ENCODE measurements around the gene HEXB. TPM values are rescaled to one million over a fixed set of nuclear protein-coding genes. Genes with fewer than 3 reads are reported as not detected.

The HEXB gene
- total and polyA plus RNA-seq, 2 of the 13 experiments (the other 11 are each of a cell fraction or from before 2014, with no cell fraction given), result 100 to 104 TPM

GRCh38 chr5:74642543-74642863 lies 42.5 kb upstream of the HEXB start (continued):
- no peak for TF ChIP-seq HMGXB3 (CRISPR knock-in tag; IDR thresholded peaks at IDR 0.05; ENCODE audit: borderline replicate concordance)
- TF ChIP-seq, protein P1, sequence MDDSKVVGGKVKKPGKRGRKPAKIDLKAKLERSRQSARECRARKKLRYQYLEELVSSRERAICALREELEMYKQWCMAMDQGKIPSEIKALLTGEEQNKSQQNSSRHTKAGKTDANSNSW (CRISPR knock-in tag; IDR thresholded peaks at IDR 0.05; ENCODE audit: borderline replicate concordance), result no peak
- no peak for TF ChIP-seq ZKSCAN8 (CRISPR knock-in tag; IDR thresholded peaks at IDR 0.05; ENCODE audit: borderline replicate concordance)
- no peak for TF ChIP-seq PTBP1 (IDR thresholded peaks at IDR 0.05; ENCODE audit: low read depth, low read length, poor library complexity, severe bottlenecking)
- TF ChIP-seq SOX13 (IDR thresholded peaks at IDR 0.05), result no peak
- peak in 1 of 2 experiments; percentile 5; a peak in 1 of 4 replicates for TF ChIP-seq SOX13 (CRISPR knock-in tag; conservative IDR thresholded peaks at IDR 0.05 in 1 of 2, IDR thresholded peaks at IDR 0.05 in 1 of 2)
- TF ChIP-seq SMAD3 (CRISPR knock-in tag; IDR thresholded peaks at IDR 0.05), result no peak
- no peak for TF ChIP-seq KLF13 (CRISPR knock-in tag; IDR thresholded peaks at IDR 0.05)
- TF ChIP-seq, protein P2, sequence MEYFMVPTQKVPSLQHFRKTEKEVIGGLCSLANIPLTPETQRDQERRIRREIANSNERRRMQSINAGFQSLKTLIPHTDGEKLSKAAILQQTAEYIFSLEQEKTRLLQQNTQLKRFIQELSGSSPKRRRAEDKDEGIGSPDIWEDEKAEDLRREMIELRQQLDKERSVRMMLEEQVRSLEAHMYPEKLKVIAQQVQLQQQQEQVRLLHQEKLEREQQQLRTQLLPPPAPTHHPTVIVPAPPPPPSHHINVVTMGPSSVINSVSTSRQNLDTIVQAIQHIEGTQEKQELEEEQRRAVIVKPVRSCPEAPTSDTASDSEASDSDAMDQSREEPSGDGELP (IDR thresholded peaks at IDR 0.05; ENCODE audit: borderline replicate concordance, low read depth), result peak; percentile 92
- TF ChIP-seq NRL (CRISPR knock-in tag; IDR thresholded peaks at IDR 0.05; ENCODE audit: borderline replicate concordance), result no peak
- TF ChIP-seq ZNF512B (CRISPR knock-in tag; IDR thresholded peaks at IDR 0.05; ENCODE audit: borderline replicate concordance), result no peak
- TF ChIP-seq, protein P3, sequence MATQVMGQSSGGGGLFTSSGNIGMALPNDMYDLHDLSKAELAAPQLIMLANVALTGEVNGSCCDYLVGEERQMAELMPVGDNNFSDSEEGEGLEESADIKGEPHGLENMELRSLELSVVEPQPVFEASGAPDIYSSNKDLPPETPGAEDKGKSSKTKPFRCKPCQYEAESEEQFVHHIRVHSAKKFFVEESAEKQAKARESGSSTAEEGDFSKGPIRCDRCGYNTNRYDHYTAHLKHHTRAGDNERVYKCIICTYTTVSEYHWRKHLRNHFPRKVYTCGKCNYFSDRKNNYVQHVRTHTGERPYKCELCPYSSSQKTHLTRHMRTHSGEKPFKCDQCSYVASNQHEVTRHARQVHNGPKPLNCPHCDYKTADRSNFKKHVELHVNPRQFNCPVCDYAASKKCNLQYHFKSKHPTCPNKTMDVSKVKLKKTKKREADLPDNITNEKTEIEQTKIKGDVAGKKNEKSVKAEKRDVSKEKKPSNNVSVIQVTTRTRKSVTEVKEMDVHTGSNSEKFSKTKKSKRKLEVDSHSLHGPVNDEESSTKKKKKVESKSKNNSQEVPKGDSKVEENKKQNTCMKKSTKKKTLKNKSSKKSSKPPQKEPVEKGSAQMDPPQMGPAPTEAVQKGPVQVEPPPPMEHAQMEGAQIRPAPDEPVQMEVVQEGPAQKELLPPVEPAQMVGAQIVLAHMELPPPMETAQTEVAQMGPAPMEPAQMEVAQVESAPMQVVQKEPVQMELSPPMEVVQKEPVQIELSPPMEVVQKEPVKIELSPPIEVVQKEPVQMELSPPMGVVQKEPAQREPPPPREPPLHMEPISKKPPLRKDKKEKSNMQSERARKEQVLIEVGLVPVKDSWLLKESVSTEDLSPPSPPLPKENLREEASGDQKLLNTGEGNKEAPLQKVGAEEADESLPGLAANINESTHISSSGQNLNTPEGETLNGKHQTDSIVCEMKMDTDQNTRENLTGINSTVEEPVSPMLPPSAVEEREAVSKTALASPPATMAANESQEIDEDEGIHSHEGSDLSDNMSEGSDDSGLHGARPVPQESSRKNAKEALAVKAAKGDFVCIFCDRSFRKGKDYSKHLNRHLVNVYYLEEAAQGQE (IDR thresholded peaks at IDR 0.05; ENCODE audit: borderline replicate concordance in 1 of 2, low read depth in 1 of 2, low read length in 2 of 2), result no peak
- TF ChIP-seq U2AF2 (IDR thresholded peaks at IDR 0.05; ENCODE audit: low read depth, low read length), result no peak
- no peak for TF ChIP-seq AKAP8 (CRISPR knock-in tag; IDR thresholded peaks at IDR 0.05)
- TF ChIP-seq E2F1 (CRISPR knock-in tag; IDR thresholded peaks at IDR 0.05), result 0 out of 2 replicates have a peak, but pooled peaks have one; percentile 23
- no peak for TF ChIP-seq ZNF367 (CRISPR knock-in tag; IDR thresholded peaks at IDR 0.05; ENCODE audit: borderline replicate concordance)

All from HepG2 (cell line).